Measurements from ENCODE around the gene LMO3.

The LMO3 gene

DNA sequence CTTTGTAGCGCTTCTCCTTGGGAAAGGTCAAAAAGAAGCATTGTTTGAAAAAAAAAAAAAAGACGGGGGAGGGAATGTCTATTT, at the start of gene LMO3:
Gene LMO3 (minus strand): TSS at position 46 of the 84 bp plus-strand sequence. CDS start 5,302 bp downstream, outside the sequence.
- TF ChIP-seq, protein P1, sequence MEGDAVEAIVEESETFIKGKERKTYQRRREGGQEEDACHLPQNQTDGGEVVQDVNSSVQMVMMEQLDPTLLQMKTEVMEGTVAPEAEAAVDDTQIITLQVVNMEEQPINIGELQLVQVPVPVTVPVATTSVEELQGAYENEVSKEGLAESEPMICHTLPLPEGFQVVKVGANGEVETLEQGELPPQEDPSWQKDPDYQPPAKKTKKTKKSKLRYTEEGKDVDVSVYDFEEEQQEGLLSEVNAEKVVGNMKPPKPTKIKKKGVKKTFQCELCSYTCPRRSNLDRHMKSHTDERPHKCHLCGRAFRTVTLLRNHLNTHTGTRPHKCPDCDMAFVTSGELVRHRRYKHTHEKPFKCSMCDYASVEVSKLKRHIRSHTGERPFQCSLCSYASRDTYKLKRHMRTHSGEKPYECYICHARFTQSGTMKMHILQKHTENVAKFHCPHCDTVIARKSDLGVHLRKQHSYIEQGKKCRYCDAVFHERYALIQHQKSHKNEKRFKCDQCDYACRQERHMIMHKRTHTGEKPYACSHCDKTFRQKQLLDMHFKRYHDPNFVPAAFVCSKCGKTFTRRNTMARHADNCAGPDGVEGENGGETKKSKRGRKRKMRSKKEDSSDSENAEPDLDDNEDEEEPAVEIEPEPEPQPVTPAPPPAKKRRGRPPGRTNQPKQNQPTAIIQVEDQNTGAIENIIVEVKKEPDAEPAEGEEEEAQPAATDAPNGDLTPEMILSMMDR (IDR thresholded peaks at IDR 0.05; ENCODE audit: extremely low read depth, insufficient read depth, missing control alignments) = no peak
- DNase-seq (ENCODE audit: low spot score) = no peak
- in situ Hi-C loops (cut with MboI; ENCODE audit: low pct_unique_long_range_greater_than_20kb, low sequenced_read_pairs, unreplicated experiment) = no loop called here

DNA sequence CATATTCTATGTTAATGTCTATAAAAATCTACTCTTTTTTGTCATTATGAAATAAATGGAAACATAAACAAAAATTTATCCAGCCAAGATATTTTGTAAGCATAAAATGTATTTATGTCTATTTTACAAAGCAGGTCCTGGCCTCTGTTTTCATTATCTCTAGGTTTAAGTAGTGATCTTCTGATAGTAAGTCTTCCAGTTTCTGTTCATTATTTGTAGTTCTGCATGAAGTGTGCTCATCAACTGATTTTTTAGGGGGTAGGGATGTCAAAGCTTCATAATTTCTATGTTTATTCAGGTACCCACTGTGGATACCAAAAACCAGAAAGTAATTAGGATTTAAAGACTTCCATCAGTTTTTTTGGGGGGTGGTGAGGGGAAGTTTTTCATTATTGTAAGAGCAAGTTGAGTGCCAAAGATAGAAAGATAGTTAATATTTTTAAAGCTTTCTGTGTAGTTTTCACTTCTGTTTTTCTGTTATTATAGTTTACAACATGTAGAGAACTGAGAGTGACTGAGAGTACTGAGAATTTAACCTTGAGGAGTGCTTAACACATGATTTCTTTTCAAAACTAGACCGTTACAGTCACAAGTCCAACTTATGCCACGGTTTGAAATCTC, 30.6 kb upstream of the LMO3 start:
- TF ChIP-seq, protein P1 (IDR thresholded peaks at IDR 0.05; ENCODE audit: extremely low read depth, insufficient read depth, missing control alignments) = no peak
- in situ Hi-C loops (cut with MboI; ENCODE audit: low pct_unique_long_range_greater_than_20kb, low sequenced_read_pairs, unreplicated experiment) = no loop called here
- peak; percentile 42 for DNase-seq (ENCODE audit: low spot score)

DNA sequence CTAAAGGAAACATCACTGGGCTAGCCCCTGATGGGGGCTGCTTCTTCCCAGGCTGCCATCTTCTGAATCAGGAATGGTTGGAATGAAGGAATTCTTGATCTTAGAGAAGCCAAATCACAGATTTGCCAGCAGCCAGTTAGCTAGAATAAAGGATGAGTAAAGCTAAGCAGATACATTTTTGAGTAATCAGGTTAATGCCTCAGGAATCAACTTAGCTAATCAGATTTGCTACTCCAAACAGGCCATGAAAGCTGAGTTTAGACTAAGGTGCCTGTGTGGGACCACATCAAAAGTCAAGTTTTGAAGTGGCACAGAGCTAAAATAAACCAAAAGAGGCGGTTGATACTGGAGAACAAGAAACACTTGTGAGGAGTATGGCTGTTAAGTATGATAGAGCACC, 28.8 kb upstream of the LMO3 start:
- no peak for DNase-seq (ENCODE audit: low spot score)
- in situ Hi-C loops (cut with MboI; ENCODE audit: low pct_unique_long_range_greater_than_20kb, low sequenced_read_pairs, unreplicated experiment) = no loop called here
- TF ChIP-seq, protein P1 (IDR thresholded peaks at IDR 0.05; ENCODE audit: extremely low read depth, insufficient read depth, missing control alignments) = no peak

DNA sequence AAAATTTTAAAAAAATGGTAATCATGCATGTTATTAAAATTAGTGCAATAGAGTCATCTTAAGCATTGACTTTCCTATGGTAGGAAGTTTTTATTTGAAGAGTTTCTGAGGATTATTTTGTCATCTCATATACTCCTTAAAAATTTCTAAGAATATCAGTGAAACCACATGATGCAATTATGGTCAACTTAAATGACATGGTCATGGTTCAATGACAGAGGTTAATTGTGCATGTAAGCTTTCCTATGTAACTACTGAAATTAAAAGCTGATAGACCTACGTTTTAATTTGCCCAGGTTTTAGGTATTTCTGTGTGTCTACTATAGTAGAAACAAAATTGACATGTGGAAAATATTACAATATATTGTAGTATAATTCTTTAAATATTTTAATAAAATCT, 21.0 kb upstream of the LMO3 start:
- TF ChIP-seq, protein P1 (IDR thresholded peaks at IDR 0.05; ENCODE audit: extremely low read depth, insufficient read depth, missing control alignments) = no peak
- in situ Hi-C loops (cut with MboI; ENCODE audit: low pct_unique_long_range_greater_than_20kb, low sequenced_read_pairs, unreplicated experiment) = no loop called here

DNA sequence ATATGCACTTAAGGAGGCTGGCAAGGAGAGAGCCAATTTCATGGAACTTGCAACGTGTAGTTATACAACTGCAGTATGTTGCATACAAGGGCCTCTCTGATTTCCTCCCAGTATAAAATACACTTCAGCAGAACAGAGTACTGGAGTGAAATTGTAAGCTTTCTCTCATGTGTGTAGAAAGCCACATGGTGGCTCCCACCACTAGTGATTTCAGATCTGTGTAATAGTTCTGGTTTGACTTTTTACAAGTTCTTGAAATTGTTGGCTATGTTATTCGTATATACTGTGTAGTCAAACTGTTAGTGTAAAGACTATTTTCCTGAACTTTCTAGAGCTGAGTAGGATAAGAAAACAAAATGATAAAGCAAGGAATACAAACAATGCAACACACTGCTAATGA, 16.4 kb upstream of the LMO3 start:
- in situ Hi-C loops (cut with MboI; ENCODE audit: low pct_unique_long_range_greater_than_20kb, low sequenced_read_pairs, unreplicated experiment) = no loop called here
- no peak for DNase-seq (ENCODE audit: low spot score)
- TF ChIP-seq, protein P1 (IDR thresholded peaks at IDR 0.05; ENCODE audit: extremely low read depth, insufficient read depth, missing control alignments) = peak; percentile 50

More for the DNA sequence above, 21.0 kb upstream of the LMO3 start:
- no peak for DNase-seq (ENCODE audit: low spot score)

DNA sequence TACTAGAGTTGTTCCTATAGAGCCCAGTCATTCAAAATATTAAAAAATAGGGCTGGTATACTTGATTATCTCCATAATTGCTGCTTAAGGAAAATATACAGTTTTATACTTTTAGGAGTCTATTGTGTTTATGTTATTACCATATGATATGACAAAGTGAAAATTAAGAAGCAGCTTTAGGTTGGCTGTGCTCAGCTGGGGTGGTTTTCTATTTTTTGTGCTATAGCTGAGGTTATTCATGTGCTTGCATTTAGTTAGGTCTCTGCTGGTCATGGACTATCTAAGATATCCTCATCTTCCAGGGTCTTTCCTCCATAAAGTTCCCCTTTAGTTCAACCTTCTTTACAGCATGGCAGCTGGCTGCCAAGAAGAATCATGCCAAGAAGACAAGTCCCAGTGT, 13.6 kb upstream of the LMO3 start:
- TF ChIP-seq, protein P1 (IDR thresholded peaks at IDR 0.05; ENCODE audit: extremely low read depth, insufficient read depth, missing control alignments) = no peak
- DNase-seq (ENCODE audit: low spot score) = no peak
- in situ Hi-C loops (cut with MboI; ENCODE audit: low pct_unique_long_range_greater_than_20kb, low sequenced_read_pairs, unreplicated experiment) = no loop called here

DNA sequence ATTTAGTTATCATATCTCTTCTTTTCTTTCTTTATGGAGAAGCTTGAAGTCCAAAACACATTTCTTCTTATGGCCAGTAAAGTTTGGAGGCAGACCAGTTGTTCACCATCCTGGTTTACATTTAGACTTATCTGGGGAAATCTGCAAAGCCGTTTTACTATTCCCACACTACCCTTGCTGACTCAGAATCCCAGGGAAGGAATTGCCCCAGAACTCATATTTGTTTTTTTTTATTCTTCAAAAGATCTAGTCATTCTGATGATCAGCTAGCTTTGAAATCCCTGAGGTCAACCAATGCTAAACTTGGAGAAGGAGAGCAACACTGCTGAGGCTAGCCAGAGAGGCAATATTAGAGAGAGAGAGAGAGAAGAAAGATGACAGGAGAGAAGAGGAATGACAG, 12.3 kb upstream of the LMO3 start:
- TF ChIP-seq, protein P1 (IDR thresholded peaks at IDR 0.05; ENCODE audit: extremely low read depth, insufficient read depth, missing control alignments) = no peak
- in situ Hi-C loops (cut with MboI; ENCODE audit: low pct_unique_long_range_greater_than_20kb, low sequenced_read_pairs, unreplicated experiment) = no loop called here
- no peak for DNase-seq (ENCODE audit: low spot score)

All from GM13977 (cell line).